ENCODE results near the gene DSCAM. TPM values are rescaled to one million over a fixed set of nuclear protein-coding genes. Genes with fewer than 3 reads are reported as not detected.

The DSCAM gene
- total RNA-seq, 6 experiments from 2014 or later = 1.0 to 1.3 (median 1.1) TPM

- Mint-ChIP-seq H3K4me1 (ENCODE audit: low read depth) (peaks cover 20% of the 10 kb centered on the region), H3K4me3 (no peak overlapping the region), H3K27ac (no peak overlapping the region), H3K9me3 (peaks cover 31% of the 10 kb centered on the region), H3K27me3 (ENCODE audit: insufficient read depth) (no peaks in the 10 kb centered on the region), H3K36me3 (ENCODE audit: low read depth) (peaks cover 14% of the 10 kb centered on the region)
- TF ChIP-seq, protein P1, sequence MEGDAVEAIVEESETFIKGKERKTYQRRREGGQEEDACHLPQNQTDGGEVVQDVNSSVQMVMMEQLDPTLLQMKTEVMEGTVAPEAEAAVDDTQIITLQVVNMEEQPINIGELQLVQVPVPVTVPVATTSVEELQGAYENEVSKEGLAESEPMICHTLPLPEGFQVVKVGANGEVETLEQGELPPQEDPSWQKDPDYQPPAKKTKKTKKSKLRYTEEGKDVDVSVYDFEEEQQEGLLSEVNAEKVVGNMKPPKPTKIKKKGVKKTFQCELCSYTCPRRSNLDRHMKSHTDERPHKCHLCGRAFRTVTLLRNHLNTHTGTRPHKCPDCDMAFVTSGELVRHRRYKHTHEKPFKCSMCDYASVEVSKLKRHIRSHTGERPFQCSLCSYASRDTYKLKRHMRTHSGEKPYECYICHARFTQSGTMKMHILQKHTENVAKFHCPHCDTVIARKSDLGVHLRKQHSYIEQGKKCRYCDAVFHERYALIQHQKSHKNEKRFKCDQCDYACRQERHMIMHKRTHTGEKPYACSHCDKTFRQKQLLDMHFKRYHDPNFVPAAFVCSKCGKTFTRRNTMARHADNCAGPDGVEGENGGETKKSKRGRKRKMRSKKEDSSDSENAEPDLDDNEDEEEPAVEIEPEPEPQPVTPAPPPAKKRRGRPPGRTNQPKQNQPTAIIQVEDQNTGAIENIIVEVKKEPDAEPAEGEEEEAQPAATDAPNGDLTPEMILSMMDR (IDR thresholded peaks at IDR 0.05) = no peak
- DNase-seq = no peak
These were observed 163.6 kb downstream of the DSCAM start for GRCh38 chr21:40683349-40683748.

- Mint-ChIP-seq H3K9me3 (peaks cover 28% of the 10 kb centered on the region), H3K27me3 (ENCODE audit: insufficient read depth) (no peaks in the 10 kb centered on the region), H3K4me3 (no peak overlapping the region), H3K4me1 (ENCODE audit: low read depth) (peaks cover 20% of the 10 kb centered on the region), H3K36me3 (ENCODE audit: low read depth) (peaks cover 14% of the 10 kb centered on the region), H3K27ac (no peak overlapping the region)
- no peak for DNase-seq
- TF ChIP-seq, protein P1 (IDR thresholded peaks at IDR 0.05) = no peak
These were observed 165.6 kb downstream of the DSCAM start for GRCh38 chr21:40681164-40681859.

- Mint-ChIP-seq H3K4me3 (no peak overlapping the region), H3K27me3 (ENCODE audit: insufficient read depth) (no peaks in the 10 kb centered on the region), H3K4me1 (ENCODE audit: low read depth) (peaks cover 15% of the 10 kb centered on the region), H3K9me3 (peaks cover 20% of the 10 kb centered on the region), H3K36me3 (ENCODE audit: low read depth) (peaks cover 14% of the 10 kb centered on the region), H3K27ac (no peak overlapping the region)
- DNase-seq = no peak
- TF ChIP-seq, protein P1 (IDR thresholded peaks at IDR 0.05) = no peak
These were observed 166.6 kb downstream of the DSCAM start for GRCh38 chr21:40680311-40680710.

DNA sequence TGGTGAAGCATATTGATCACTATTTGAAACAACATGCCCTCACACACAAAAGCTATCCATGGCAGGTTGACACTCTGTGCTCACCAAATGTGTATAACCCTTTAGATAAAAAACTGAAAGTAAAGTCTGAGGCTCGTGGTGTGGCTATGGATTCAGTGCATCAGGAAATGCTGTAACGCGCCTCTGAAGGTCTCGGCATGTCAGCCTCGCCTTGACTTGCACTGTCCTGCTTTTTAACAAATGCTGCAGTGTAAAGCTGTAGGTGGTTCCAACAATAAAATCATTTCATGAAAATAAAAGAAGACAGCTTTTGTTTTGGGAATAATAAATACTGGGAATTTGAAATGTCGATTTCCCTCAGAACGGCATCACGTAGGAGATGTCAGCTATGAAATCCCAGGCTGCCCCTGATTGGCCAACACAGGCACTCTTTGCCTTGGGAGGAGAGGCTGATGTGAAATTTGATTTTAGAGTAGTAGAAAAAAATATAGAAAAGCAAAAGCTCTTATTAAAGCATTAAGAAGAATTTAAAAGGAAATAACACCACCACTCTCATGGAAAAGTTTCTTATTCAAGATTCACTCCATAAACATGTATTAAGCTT is 168.2 kb downstream of the DSCAM start:
- H3K36me3 Mint-ChIP-seq (ENCODE audit: low read depth) = peaks cover 14% of the 10 kb centered on the region
- H3K4me3 Mint-ChIP-seq = no peak overlapping the region
- no peak overlapping the region for H3K27ac Mint-ChIP-seq
- DNase-seq = no peak
- H3K27me3 Mint-ChIP-seq (ENCODE audit: insufficient read depth) = no peaks in the 10 kb centered on the region
- peaks cover 12% of the 10 kb centered on the region for H3K4me1 Mint-ChIP-seq (ENCODE audit: low read depth)
- TF ChIP-seq, protein P1 (IDR thresholded peaks at IDR 0.05) = no peak
- peaks cover 20% of the 10 kb centered on the region for H3K9me3 Mint-ChIP-seq

DNA sequence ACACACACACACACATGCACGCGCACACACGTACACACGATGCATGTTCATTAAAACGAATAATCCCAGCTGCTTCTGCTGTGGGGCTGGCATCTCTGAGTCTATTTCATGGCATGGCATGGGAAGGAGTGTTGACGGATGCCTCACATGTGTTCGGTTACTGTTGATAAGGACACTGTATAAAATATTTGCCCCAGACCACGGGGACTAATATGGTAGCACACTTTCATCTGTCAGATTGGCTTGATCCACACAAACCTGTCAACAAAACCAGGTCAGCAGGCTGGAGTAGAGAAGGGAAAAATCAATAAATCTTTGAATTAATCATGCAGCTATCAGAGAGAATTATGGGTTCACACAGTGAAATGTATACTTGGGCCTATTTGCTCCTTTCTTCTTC is 171.9 kb downstream of the DSCAM start:
- Mint-ChIP-seq H3K27me3 (ENCODE audit: insufficient read depth) (no peaks in the 10 kb centered on the region), H3K36me3 (ENCODE audit: low read depth) (no peaks in the 10 kb centered on the region), H3K4me3 (no peak overlapping the region), H3K9me3 (peaks cover 12% of the 10 kb centered on the region; the same call in 1 of the 2 replicates), H3K4me1 (ENCODE audit: low read depth) (peaks cover 37% of the 10 kb centered on the region), H3K27ac (no peak overlapping the region)
- TF ChIP-seq, protein P1 (IDR thresholded peaks at IDR 0.05) = no peak
- DNase-seq = no peak

Measured in HFFc6 (cell line).